Stimulated activated CD8-positive, alpha-beta memory T cell treated with anti-CD3 and anti-CD28 coated beads, Interleukin-4, amount 100 ng/mL, for 24 hours (primary cell): Measurements from ENCODE around the gene ZBTB4.

Source experiments
- DNase-seq: peaks from one replicate; pipeline ENCODE4 v3.0.0-alpha.2; 2020; ENCODE audit warnings: low read depth

The ZBTB4 gene, protein sequence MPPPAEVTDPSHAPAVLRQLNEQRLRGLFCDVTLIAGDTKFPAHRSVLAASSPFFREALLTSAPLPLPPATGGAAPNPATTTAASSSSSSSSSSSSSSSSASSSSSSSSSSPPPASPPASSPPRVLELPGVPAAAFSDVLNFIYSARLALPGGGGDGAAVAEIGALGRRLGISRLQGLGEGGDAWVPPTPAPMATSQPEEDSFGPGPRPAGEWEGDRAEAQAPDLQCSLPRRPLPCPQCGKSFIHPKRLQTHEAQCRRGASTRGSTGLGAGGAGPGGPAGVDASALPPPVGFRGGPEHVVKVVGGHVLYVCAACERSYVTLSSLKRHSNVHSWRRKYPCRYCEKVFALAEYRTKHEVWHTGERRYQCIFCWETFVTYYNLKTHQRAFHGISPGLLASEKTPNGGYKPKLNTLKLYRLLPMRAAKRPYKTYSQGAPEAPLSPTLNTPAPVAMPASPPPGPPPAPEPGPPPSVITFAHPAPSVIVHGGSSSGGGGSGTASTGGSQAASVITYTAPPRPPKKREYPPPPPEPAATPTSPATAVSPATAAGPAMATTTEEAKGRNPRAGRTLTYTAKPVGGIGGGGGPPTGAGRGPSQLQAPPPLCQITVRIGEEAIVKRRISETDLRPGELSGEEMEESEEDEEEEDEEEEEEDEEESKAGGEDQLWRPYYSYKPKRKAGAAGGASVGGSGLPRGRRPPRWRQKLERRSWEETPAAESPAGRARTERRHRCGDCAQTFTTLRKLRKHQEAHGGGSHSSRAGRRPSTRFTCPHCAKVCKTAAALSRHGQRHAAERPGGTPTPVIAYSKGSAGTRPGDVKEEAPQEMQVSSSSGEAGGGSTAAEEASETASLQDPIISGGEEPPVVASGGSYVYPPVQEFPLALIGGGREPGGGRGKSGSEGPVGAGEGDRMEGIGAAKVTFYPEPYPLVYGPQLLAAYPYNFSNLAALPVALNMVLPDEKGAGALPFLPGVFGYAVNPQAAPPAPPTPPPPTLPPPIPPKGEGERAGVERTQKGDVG

DNA sequence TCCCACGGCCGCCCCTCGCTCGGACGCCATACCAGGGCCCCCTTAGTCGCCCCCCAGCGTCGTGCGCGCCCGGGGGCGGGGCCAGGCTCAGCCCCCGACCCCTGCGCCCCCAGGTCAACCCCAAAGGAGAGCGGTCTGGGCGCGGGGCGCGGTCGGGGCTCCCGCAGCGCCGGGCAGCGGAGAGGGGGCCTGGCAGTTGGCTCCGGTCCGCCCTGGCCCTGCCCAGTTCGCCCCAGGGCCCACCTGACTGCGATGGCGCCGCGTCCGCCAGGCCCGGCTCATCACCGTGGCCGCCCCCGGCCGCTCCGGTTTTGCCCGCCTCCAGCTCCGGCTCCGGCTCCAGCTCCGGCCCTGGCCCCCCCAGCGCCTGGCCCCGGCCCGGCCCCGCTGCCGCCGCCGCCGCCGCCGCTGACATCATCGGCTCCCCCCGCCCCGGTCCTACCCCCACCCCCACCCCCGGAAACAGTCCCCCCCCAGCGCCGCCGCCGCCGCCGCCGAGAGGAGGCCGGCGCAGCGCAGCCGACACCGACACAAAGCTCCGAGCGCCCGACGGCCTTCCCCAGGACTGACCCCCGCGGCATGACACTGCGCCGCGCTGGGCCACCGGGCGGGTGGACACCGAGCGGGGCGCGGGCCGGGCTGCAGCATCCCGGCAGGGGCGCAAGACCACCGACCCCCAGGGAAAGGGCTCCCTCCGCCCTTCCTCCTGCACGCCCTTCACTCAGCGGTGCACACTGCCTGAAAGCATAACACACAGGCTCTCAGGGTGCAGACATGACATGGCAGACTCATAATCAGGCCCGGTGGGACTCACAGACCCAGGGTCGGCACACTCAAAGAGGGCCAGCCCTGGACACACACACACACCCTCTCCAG lies at the start of gene ZBTB4:
TSS of gene ZBTB4 (minus strand) at position 419 of the 876 bp plus-strand sequence. CDS start 12,830 bp downstream, outside the sequence.
- DNase-seq: peak; percentile 40

DNA sequence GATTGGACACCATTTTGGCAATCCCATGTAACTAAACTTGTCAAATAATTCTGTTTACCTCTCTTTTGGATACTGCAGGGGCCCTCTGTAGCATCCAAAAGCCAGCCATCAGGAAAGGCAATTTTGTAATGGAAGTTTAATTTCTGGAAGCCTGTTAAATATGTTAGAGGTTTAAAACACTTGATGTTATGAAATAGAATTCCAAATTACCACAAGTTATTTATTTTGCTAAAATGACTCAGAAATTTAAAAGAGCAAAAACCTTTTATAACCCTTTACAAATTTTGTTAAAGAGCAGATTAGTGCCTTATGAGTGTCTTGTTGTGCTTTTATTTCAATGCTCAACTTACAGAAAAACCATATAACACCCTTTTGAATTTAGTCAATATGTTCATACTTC lies 49.4 kb upstream of the ZBTB4 start:
- no peak for DNase-seq

DNA sequence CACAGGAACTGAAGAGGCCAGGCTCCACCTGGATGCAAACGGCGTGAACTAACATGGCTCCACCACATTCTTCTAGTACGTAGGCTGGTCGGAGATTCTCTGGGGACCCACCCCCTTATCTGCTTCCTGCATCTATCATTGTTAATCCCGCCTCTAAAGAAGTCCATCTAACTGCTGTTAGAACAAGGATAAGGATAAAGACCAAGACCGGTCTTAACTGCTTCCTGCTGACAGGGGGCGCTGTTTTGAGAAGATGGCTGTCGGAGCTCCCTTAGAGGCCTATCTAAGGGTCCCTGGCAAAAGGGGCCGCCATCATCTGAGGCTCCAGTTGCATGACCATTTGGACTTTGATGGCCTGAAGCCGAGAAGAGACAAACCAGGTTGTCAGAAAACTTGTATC lies 43.6 kb upstream of the ZBTB4 start:
- DNase-seq: peak; percentile 19

DNA sequence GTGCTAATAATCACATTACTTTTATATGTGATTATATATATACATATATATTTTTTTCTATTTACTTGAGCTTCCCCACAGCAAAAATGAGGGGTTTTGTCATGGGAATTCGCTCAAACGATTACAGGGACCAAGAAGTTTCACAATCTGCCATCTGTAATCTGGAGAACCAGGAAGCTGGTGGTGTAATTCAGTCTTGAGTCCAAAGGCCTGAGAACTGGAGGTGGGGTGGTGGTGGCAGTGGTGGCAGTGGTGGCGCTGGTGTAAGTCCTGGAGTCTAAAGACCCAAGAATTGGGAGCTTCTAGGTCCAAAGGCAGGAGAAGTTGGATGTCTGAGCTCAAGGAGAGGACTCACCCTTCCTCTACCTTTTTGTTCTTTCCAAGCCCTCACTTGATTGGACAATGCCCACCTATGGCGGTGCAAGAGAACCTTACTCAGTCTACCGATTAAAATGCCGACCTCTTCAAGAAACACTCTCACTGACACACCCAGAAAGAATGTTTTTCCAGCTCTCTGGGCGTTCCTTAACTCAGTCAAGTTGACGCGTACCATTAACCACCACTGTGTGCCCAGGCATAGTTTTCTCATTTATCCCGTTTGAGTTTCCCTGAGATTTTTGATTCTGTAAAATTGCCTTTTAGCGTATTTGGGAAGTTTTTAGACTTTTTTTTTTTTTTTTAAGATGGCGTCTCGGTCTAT lies 36.6 kb upstream of the ZBTB4 start:
- DNase-seq: no peak

DNA sequence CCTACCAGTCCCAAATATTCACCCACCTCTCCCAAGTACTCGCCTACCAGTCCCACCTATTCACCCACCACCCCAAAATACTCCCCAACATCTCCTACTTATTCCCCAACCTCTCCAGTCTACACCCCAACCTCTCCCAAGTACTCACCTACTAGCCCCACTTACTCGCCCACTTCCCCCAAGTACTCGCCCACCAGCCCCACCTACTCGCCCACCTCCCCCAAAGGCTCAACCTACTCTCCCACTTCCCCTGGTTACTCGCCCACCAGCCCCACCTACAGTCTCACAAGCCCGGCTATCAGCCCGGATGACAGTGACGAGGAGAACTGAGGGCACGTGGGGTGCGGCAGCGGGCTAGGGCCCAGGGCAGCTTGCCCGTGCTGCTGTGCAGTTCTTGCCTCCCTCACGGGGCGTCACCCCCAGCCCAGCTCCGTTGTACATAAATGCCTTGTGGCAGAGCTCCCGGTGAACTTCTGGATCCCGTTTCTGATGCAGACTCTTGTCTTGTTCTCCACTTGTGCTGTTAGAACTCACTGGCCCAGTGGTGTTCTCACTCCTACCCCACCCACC lies 34.5 kb upstream of the ZBTB4 start:
- DNase-seq: no peak

DNA sequence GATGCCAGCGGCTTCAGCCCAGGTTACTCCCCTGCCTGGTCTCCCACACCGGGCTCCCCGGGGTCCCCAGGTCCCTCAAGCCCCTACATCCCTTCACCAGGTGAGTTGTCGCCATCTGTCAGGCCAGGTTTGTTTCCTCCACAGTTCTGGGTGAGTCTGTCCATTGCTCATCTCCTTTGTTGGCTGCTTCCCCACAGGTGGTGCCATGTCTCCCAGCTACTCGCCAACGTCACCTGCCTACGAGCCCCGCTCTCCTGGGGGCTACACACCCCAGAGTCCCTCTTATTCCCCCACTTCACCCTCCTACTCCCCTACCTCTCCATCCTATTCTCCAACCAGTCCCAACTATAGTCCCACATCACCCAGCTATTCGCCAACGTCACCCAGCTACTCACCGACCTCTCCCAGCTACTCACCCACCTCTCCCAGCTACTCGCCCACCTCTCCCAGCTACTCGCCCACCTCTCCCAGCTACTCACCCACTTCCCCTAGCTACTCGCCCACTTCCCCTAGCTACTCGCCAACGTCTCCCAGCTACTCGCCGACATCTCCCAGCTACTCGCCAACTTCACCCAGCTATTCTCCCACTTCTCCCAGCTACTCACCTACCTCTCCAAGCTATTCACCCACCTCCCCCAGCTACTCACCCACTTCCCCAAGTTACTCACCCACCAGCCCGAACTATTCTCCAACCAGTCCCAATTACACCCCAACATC lies 33.6 kb upstream of the ZBTB4 start:
- DNase-seq: no peak

DNA sequence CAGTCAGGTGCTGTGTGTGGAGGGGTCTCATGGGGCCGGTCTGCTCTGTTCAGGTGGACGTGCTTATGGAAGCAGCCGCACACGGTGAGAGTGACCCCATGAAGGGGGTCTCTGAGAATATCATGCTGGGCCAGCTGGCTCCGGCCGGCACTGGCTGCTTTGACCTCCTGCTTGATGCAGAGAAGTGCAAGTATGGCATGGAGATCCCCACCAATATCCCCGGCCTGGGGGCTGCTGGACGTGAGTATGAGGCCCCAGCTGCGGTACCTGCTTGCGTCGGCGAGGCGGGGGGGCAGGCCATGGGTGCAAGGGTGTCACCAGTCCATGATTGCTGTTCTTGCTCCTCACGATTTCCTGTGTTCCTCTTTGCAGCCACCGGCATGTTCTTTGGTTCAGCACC lies 32.7 kb upstream of the ZBTB4 start:
- no peak for DNase-seq

DNA sequence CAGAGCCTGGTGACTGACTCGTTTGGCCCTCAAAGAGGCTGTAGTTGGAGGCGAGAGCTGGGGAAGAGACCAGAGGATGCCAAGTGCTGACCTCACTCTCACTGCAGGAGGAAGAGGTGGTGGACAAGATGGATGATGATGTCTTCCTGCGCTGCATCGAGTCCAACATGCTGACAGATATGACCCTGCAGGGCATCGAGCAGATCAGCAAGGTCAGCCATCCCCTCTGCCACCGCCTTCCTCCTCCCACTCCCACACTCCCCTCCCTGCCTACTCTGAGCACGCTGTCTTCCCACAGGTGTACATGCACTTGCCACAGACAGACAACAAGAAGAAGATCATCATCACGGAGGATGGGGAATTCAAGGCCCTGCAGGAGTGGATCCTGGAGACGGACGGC lies 31.7 kb upstream of the ZBTB4 start:
- DNase-seq: no peak

DNA sequence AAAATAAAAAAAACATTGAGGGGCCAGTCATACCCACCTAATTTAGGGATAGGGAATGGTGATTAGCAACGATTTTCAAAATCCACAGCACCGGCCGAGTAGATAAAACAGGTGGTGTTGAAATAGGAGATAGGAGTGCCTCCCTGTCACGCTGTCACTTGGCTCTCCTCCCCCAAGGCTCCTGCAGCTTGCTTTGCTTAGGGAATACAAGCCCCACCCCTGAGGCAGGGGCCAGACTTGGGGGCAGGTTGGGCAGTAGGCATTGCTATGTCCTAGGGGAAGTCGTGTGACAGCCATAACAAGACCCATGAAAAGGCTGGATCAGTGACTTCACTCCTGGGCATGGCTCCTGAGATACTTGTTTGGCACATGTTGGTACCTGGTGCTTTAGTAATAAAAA lies 30.5 kb upstream of the ZBTB4 start:
- DNase-seq: no peak

DNA sequence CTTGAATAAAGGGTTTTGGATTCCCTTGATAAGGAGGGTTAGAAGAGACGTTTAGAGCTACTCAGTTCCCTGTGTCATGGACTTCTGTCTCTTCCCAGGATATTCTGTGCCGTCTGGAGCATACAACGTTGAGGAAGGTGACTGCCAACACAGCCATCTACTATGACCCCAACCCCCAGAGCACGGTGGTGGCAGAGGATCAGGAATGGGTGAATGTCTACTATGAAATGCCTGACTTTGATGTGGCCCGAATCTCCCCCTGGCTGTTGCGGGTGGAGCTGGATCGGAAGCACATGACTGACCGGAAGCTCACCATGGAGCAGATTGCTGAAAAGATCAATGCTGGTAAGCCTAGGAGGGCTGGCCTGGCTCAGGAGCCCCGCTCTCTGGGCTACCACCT lies 29.4 kb upstream of the ZBTB4 start:
- no peak for DNase-seq

DNA sequence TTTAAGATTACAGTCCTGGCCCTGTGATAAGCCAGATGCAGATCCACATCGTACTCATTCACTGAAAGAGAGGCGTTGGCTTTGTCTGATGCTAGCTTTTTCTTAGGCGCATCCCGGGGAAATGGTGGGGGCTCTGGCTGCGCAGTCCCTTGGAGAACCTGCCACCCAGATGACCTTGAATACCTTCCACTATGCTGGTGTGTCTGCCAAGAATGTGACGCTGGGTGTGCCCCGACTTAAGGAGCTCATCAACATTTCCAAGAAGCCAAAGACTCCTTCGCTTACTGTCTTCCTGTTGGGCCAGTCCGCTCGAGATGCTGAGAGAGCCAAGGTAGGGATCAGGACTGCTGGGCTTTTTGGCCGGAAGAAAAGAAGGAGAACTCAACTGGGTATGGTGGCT lies 28.7 kb upstream of the ZBTB4 start:
- no peak for DNase-seq

DNA sequence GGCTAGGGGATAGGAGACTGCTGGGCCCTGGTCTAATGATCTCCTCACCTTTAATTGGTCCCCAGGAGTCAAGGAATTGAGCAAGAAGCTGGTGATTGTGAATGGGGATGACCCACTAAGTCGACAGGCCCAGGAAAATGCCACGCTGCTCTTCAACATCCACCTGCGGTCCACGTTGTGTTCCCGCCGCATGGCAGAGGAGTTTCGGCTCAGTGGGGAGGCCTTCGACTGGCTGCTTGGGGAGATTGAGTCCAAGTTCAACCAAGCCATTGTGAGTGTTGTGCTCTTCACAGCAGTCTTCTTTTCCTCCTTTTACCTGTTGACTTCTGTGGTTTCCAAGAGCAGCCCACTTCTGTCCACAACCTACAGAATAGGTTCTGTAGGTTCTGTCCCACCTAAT lies 24.1 kb upstream of the ZBTB4 start:
- no peak for DNase-seq

DNA sequence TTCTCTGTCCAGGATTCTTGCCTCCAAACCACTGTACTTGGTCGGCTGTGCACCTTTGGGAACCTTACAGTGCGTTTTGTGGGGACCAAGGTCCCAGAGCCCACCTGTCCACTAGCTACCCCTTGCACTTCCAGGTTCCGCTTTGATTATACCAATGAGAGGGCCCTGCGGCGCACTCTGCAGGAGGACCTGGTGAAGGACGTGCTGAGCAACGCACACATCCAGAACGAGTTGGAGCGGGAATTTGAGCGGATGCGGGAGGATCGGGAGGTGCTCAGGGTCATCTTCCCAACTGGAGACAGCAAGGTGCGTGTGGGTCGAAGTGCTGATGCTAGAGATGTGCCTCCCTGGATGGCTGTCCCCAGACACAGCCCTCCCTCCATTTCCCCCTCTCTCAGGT lies 23.6 kb upstream of the ZBTB4 start:
- DNase-seq: no peak

DNA sequence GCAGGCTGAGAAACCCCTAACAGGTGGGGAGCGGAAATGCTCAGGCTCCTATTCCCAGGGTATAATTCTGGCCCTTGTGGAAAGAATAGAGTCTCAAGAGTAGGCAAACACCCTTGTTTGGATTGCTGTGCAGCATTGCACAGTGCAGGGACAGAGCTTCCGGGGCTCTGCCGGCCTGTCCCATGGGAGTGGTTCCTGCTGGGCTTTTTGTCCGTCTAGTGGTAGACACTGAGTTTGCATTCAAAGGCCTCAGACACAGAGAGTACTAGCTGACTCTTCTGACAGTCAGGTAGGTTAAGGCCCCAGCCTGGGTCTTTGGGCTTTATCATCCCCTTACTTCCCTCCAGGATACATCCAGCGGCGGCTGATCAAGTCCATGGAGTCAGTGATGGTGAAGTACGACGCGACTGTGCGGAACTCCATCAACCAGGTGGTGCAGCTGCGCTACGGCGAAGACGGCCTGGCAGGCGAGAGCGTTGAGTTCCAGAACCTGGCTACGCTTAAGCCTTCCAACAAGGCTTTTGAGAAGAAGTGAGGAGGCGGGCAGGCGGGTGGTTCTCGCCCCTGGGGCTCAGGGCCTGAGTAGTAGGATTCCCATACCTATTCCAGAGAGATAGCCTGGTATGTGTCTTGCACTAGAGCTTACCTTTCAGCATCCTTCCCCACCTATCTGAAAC lies 22.9 kb upstream of the ZBTB4 start:
- no peak for DNase-seq

DNA sequence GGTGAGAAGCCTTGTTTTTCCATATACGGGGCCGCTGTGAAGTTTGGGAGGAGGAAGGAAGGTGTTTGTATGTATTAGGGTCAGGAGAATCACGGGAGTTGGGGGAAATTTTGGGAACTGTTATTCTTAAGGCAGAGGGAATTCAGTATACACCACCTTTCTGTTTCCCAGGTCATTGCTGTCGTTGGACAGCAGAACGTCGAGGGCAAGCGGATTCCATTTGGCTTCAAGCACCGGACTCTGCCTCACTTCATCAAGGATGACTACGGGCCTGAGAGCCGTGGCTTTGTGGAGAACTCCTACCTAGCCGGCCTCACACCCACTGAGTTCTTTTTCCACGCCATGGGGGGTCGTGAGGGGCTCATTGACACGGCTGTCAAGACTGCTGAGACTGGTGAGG lies 22.3 kb upstream of the ZBTB4 start:
- DNase-seq: no peak

DNA sequence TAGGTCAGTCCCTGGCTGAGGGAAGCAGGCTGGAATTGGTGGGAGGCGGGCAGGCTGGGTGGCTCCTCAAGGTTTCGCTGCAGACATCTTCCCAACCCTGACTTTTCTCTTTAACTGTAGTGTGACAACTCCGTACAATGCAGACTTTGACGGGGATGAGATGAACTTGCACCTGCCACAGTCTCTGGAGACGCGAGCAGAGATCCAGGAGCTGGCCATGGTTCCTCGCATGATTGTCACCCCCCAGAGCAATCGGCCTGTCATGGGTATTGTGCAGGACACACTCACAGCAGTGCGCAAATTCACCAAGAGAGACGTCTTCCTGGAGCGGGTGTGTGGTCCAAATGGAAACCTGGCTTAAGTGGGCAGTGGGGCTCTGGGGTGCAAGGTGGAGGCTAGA lies 19.7 kb upstream of the ZBTB4 start:
- DNase-seq: no peak

DNA sequence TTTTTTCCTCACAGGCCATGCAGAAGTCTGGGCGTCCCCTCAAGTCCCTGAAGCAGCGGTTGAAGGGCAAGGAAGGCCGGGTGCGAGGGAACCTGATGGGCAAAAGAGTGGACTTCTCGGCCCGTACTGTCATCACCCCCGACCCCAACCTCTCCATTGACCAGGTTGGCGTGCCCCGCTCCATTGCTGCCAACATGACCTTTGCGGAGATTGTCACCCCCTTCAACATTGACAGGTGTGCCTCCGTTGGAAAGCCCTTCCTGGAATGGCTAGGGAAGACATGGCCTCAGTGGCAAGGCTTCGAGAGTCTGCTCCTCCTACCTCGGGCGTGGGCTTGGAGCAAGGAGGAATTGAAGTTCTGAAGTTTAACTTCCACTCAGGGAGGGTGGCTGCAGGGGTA lies 18.2 kb upstream of the ZBTB4 start:
- DNase-seq: no peak

DNA sequence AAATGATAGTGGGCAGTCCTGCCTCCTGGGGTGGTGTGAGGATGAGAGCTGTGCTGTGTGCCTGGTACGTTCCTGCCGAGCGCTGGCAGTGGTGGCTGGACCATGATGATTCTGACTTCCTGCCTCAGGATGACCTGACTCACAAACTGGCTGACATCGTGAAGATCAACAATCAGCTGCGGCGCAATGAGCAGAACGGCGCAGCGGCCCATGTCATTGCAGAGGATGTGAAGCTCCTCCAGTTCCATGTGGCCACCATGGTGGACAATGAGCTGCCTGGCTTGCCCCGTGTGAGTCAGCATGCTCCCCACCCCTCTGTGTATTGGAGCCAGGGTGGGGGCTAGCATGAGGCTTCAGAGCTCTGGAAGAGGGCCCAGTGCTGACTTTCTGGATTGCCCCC lies 17.8 kb upstream of the ZBTB4 start:
- DNase-seq: no peak

DNA sequence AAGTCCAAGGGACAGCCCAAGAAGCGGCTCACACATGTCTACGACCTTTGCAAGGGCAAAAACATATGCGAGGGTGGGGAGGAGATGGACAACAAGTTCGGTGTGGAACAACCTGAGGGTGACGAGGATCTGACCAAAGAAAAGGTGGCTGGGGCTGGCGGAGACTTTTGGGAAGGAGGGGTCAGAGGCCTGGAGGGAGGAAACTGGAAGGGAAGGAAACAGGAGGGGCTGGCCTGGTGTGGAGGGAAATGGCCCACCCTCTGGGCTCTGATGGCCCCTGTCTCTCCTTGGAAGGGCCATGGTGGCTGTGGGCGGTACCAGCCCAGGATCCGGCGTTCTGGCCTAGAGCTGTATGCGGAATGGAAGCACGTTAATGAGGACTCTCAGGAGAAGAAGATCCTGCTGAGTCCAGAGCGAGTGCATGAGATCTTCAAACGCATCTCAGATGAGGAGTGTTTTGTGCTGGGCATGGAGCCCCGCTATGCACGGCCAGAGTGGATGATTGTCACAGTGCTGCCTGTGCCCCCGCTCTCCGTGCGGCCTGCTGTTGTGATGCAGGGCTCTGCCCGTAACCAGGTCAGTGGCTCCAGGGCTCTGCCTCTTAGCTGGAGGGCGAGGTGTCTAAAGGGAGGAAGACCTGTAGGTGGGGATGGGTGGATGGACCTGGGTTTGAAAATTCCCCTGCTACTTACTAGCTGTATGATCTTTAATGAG lies 17.2 kb upstream of the ZBTB4 start:
- no peak for DNase-seq
